ENCODE measurements around the gene TTC7B.

Gene TTC7B

DNA sequence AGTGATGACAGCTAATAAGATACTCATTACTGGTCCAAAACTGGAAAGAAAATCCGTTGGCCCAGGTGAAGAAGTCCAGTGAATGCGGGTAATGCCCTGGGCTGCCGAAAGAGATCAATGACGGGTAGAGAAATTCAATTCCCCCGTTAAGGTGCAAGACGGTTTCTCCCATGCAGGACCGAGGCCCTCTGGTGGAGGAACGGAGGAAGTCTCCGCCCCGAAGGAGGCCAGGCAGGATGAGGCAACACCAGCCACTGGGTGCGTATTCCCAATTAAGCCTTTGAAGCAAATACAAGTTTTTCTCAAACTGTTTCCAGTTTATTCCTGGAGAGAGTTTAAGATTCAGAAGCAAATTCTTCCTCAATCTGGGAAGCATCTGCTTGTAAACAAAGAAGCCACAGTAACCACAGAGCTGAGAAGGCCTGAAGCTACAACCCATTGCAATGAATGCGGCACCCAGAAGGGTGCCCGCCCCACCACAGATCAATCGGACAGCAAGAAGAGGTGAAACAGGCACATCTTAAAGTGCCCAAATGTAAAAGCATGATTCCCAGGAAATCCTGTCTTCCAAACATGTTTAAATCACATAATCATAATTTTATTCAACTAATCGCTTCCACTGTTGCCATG, 118.5 kb downstream of the TTC7B start:
- peak; percentile 60 for DNase-seq

DNA sequence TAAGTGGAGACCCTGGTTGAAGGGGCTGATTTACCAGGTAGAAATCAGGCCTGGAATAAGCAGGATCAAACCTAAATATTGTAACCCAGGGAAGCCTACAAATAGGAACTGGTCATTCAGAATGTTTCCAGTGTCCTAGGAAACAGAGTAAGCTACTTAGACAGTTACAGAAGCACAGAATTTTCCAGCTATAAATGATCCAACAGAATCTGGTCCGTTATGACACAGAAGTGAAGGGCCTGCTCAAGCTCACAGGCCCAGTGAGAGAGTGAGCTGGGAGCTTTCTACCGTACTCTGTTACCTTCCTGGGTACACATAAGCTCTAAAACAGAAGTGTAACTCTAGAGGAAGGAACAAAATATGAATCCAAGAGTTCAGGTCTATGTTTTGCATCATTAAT, 119.1 kb downstream of the TTC7B start:
- no peak for DNase-seq

DNA sequence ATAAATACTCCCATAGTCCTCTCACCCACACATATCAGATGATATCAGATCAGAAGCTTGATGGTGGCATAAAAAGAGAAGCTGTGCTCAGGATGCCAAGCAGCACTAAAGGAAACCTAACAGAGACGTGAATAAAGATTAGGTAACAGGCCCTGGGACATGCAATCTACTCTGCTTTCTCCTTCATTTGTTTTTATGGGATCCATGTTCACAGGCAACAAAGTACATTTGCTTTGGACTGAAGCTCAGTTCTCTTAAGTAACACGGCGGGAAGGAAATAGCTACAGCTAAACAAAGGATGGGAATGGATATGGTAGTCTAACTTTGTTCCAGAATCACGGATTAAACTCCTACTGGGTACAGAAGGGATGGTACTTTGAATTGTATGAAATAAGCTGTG, 119.5 kb downstream of the TTC7B start:
- DNase-seq: no peak

DNA sequence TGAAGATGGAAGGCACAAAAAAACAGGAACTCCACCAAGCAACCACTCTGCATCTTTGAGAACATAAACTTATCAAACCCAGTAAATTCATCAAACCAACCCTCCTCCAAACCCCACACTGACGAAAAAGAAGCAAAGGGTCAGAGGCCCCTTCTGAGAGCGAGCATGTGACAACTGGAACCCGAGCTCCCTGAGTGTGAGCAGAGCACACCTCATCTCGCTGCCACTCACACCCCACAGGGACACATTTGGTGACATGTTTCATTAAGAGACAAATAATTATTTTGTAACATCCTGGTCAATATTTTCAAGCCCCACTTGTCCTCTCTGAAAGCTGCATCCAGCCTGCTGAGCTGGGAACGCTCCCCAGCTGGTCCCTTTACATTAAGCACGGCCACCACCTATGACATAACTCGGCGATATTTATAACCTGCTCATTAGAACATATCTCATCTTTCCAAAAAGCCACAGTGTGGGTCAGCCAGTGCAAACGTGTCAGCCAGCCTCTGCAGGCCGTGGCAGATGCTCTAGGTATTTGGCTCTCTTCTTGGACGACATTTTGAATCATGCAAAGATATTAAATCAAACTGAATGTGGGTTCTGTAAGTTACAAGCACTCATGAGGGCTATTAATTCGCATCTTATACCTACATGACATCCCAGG, 120.1 kb downstream of the TTC7B start:
- DNase-seq: no peak

DNA sequence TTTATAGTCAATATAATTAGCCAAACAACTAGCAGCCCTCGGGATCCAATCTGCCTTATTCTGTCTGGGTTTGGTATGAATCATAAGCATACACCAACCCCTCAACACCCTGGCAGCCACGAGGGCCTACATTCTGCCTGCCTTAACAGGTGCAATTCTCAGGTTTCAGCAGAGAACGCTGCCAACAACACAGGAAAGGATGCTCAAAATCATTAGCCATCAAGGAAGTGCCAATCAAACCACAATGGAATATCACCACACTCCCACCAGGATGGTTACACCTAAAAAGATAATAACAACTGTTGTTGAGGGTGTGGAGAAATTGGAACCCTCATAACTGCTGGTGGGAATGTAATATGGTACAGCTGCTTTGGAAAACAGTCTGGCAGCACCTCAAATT, 122.8 kb downstream of the TTC7B start:
- DNase-seq: peak; percentile 97

DNA sequence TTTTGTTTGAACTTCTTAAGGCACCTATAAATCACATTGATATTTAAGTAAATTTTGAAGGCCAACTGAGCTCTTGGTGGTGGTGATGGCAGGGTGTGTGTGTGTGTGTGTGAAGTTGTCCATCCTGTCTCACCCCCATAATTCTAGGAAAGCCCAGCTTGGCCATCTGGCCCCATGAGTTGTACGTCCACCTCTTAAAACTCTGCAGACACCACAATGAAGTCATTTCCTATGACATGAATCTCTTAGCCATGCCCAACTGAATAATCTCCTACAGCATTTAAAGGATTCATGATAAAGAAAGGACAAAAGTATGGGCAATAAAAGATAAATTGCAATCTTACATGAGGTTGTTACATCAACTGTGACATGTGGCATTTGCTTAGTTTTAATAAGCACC, 123.4 kb downstream of the TTC7B start:
- no peak for DNase-seq

DNA sequence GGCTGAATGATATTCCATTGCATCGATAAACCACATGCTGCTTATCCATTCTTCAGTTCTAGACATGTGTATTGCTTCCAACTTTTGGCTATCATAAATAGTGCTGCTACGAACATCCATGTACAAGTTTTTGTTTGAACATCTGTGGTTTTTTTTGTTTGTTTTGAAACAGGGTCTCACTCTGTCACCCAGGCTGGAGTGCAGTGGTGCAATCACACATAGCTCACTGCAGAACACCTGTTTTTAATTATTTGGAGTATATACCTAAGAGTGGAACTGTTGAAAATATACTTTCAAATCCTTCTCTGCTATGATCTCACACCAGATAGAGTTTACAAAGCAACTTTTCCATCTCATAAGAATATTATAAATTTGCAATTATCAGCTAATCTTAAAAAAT, 124.2 kb downstream of the TTC7B start:
- no peak for DNase-seq

DNA sequence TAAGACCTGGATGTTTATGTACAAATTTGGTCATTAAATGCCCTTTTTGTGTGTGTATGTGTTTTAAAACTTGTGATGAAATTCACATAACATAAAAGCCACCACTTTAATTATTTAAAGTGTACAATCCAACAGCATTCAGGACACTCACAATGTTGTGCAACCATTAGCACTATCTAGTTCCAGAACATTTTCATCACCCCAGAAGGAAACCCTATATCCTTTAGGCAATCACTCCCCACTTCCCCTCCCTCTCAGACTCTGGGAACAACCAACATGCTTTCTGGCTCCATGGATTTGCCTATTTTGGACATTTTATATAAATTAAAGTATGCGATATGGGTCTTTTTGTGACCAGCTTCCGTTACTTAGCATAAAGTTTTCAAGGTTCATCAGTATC, 124.6 kb downstream of the TTC7B start:
- DNase-seq: no peak

DNA sequence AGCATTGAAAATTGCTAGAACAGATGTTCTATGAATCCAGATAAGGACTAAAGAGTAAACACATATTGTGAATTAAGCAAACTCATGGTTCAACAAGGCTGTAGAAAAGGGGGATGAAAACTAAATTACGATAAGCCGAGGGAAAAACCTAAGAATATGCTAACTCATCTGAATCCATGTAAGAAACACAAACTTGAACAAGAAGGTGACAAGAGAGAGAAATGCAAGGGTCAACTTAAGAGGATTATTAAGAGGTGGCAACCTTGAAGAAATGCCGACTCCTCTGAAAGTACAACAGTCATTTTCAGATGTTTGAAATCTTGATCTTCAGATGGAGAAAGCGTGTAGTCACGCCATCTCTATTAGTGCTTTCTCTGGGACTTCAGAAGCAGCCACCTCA, 128.6 kb downstream of the TTC7B start:
- no peak for DNase-seq

DNA sequence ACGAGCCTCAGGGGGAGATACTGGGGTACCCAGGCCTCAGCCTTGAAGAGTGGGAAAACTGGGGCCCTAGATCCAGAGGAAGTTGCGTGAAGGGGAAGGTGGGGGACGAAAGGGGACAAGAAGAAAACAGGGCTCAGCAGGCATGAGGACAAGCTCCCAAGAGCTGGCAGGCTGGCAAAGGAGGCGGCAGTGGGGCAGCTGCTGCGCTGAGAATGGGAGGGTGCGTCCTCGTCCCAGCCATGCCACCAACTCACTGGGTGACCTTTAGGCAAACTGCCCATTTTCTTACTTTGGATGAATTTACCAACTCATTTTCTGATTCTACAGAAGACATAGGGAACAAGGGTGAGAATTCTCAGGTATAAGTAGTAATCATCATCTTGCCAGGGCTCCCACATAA, 133.6 kb downstream of the TTC7B start:
- no peak for DNase-seq

DNA sequence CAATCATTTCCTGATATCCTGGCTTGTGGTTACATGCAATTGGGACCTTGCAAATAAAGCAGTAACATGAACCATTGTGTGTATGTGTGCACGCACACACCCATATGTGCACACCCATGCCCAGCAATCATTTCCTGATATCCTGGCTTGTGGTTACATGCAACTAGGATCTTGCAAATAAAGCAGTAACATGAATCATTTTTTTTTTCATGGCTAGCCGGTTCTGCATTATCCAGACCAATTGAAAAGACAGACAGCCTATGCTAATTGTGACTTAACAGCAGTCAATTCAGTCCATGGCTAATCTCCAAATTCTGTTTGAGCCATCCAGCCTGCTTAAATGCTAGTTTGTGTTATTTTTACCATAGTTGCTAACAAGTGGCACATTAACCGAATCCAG, 134.3 kb downstream of the TTC7B start:
- DNase-seq: no peak

DNA sequence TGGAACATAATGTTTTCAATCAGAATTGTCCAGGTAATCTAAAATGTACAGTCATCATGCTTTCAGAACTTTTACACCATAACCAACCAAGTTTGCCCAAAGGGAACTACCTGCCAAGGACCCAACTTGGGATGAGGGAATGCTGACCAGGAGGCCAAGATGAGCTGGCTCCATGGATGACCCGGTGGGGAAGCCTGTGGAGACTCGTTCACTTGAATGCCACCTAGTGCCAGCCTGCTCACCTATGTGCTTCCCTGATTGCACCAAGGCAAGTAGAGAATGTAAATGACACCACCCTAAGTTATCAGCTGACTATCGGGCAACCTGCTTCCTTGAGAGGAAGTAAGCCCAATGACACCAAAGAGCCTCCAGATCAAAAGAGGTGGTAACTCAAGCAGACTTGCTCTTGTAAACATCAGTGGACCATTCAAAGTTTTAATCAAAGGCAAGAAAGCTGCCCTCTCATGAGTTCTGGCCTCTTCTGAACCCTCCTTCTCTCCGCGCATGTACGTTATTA, 137.3 kb downstream of the TTC7B start:
- no peak for DNase-seq

DNA sequence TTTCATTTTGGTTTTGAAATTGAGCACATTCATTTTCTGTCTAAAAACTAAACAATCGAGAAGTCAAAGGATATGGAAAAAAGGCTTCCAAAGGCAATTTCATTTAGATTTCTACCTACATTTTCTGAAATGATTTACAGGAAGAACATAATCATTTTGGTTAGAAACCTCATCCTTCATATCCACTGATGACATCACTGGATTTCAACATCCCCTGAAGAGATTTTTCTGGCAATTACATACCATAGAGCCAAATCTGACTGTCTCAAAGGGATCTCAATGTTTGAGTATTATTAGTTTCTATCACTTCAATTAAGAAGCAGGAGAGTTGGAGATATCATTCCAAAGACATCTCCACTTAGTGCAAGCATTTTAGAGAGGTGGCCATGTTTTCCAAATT, 137.8 kb downstream of the TTC7B start:
- no peak for DNase-seq

DNA sequence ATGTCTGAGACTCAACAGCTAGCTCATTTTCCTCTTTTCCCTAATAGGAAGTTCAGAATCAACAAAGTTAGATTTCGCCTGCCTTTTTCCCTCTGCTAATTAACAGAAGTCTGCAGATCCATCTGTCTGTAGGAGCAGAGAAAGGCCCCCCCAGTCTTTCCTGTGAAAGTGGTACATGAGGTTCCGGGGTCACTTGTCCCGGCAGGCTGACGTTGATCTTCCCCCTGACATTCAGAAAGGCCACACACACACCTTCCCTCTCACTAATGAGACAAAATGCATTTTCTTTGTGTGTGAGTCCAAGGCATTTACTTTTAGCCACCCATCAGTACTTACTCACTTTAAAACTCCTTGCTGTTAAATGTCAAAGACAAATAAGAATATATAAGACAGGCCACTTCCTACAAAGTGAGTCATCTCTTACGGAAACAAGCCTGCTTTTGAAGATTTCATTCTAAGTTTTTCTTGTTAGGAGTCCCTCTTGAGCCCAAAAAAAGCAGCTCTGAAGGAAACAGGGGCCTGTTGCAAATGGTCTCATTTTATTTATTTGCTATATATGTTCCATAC, 138.7 kb downstream of the TTC7B start:
- no peak for DNase-seq

DNA sequence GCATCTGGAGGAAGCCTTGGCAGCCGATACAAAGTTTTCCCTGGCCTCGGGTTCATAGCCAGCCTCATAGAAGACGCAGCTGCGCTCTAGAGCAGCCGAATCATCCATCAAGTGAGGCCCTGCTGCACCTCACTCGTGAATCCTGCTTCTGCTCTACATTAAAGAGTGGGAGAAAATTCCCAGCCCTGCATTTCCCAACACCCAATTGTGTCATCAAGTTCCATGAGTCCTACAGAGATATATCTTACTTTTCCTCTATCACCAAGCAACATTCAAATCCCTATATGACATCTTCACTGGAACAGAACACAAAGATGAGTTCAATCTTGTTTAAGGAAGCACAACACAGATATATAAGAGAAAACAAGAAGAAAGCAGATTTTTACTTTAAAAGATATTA, 139.3 kb downstream of the TTC7B start:
- DNase-seq: no peak

DNA sequence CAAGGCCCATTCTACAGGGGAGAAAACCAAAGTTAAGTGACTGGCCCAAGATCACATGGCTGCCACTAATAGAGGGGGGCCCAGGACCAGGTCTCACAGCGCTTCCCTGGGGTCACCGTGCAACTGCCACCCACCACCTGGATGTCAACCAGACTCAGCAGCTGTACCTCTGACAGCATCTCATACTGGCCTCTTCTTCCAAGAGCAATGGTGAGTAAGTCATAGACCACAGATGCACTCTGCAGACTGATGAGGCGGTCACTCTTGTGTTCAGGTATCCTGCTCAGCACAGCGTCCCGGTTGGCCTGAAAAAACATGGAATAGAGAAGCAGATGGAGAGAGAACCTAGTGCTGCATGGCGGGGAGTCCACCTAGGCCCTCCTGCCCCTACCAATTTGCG, 139.9 kb downstream of the TTC7B start:
- no peak for DNase-seq

DNA sequence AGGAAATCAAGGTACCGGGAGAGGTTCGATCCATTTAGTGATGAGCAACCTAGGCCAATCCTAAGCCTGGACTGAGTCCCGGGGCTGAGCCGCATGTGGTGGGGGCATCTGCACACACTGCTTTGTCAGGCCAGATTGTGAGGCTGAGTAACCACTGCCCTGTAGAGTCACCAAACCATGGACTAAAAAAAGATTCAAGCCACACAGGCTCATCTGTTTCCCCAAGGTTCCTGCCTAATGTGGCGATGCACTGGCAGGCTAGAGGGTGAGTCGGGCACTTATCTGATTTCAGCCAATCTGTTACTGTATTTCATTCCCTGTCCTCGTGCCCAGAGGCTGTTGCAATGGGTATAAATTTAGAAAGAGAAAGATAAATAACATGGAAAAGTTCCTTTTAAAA, 140.8 kb downstream of the TTC7B start:
- peak; percentile 85 for DNase-seq

DNA sequence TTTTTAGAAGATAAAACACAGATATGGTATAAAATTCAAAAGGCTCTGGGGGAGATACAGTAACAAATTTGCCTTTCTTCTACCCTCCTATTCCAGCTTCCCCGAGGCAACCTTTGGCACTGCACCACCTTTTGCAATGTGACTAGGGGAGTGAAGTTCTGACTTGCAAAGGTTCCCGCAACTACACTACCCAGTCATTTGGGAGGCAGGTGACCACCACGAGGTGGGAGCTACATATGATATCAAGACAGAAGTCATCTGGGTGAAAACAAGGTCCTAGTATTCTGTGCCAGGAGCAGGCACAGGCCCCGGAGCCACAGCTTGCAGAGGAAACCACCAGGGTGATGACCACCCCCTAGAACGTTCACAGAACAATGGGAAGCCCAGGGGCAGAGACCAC, 141.5 kb downstream of the TTC7B start:
- peak; percentile 33 for DNase-seq

DNA sequence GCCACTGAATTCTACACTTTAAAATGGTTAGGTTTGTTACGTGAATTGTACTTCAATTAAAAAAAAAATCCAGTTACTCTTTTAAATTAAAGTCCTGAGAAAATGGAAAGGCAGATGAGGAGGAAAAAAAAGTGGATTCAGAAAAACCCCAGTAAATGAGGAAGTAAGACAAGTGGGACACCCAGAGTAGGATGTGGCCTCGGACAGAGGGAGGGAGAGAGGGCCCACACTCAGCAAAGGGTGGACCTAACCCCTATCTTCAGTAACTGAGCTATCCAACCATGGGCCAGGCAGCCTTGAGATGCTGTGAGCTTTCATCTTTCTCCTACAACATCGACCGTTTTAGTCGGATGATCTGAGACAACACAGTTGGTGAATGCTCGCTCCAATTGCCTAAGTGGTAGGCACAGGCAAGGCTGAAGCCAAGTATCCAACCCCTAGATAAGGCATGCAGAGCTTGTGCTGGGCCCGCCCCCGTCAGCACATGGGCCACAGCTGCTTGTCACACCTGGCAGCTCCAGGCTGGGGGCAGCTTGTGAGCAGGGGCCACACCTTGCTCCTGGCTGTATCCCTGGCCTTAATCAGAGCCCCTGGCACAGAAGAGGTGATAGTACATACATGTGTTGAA, 142.1 kb downstream of the TTC7B start:
- DNase-seq: peak; percentile 86

DNA sequence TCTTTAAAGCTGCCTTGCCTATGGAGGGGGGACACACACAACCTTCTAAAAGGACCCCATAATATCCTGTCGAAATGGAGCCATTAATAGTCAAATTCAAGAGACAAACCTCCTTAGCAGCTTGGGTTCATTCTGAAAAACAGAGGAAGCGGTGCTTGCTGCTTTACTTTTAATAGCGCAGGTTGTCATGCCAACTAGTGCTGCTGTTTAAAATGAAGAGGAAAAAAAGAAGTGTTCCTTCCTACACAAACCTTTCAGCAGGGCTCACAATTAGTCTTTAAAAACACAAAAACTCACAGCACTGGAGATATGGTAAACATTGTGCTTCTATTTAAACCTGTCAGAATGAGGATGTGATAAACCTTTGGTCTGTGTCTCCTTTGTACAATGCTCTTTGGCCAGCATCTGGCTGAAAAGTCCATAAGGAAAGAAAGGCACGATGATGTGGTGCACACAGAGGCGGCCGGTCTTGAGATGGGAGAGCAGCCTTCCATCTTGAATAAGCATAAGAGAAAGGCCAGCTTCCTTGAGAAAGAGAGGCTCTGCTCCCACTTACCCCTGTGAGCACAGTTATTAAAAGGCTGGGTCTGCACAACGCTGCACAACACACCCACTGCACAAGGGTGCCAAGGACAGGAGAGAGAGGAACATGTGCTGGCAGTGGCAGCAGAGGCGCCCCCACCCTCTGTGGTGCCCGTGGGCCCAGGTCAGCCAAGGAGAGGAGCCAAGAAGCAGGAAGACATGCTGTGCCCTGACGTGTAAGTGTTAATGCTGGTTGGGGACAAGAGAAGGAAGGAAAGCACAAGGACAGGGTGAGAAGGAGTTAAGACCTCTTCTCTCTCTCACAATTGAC, 144.6 kb downstream of the TTC7B start:
- DNase-seq: no peak

DNA sequence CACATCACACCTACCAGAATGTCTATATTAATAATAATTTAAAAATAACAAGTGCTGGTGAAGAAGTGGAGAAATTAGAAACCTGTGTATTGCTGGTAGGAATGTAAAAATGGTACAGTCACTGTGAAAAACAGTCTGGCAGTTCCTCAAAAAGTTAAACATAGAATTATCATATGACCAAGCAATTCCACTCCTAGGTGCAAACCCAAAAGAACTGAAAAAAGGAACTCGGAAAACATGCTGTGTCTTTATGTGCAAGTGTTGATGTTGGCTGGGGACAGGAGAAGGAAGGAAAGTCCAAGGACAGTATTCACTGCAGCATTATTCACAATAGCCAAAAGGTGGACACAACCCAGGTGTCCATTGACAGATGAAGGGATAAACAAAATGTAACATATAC, 146.5 kb downstream of the TTC7B start:
- DNase-seq: no peak

DNA sequence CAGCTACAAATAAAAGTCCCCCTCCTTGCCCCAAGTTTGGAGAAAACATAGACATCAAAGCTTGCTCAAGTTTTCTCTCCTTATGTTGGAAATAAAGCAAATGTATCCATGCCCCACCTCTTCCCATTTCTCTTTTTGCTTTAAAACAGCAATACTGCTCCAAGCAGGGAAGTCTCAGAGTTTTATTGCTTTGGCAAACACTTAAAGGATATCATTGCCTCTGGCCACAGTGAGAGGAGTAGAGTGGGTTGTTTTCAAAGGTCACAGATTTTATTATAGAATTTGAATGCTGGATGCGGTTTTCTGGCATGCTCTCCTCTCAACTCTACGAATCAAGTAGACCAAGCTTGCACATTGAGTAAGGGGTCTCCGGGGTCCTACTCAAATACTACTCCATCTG, 149.7 kb downstream of the TTC7B start:
- no peak for DNase-seq

DNA sequence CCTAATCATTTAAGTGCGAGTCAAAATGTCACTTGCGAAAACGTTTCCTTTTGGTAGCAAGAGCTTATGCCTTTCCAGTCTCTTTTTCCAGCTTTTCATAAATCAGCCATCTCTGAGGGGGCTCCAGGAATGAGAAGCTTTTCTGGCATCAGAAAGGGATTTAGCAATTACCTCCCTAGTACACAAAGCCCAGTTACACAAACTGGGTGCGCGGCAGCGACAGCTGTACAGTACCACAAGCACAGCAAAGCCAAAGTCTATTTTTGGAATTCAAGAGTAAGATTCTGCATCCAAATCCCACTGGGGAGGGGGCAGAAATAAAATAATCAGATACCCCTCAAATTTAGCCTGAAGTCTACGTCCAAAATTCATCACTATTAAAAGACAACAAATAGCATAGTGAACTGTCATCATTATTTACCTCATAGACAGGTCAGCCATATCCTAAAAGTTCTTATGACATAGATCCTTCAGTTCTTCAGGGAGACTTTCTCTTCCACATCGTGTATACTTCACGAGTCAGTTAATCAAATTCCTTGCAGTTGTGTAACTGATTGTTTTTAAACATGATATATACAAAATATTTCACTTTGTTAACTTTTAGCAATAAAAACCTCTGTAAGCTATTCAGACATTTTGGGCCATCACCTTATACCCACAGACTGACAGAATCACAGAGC, 150.8 kb downstream of the TTC7B start:
- no peak for DNase-seq
